ENCODE results near the gene CCDC188.

DNA sequence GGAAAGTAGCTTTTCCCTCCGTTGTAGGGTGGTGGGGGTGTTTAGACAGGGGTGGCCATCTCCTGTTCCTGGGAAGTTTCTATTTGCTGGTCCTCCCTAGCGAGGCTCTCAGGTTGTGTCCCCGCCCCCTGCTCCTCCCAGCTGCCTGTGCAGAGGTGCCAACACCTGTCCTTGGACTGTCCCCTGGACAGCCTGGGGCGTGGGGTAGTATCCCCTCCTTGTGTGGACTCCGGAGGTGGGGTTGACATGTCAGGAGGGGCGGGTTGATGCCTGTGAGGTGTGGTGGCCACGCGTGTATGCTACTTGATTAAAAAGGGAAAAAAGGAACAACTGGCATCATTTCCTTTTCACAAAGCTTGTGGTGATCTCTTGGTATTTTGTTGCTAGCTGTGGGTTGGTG, 49.2 kb downstream of the CCDC188 start:
- TF ChIP-seq, protein P1, sequence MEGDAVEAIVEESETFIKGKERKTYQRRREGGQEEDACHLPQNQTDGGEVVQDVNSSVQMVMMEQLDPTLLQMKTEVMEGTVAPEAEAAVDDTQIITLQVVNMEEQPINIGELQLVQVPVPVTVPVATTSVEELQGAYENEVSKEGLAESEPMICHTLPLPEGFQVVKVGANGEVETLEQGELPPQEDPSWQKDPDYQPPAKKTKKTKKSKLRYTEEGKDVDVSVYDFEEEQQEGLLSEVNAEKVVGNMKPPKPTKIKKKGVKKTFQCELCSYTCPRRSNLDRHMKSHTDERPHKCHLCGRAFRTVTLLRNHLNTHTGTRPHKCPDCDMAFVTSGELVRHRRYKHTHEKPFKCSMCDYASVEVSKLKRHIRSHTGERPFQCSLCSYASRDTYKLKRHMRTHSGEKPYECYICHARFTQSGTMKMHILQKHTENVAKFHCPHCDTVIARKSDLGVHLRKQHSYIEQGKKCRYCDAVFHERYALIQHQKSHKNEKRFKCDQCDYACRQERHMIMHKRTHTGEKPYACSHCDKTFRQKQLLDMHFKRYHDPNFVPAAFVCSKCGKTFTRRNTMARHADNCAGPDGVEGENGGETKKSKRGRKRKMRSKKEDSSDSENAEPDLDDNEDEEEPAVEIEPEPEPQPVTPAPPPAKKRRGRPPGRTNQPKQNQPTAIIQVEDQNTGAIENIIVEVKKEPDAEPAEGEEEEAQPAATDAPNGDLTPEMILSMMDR (conservative IDR thresholded peaks at IDR 0.05 in 1 of 2, IDR thresholded peaks at IDR 0.05 in 1 of 2; ENCODE audit: extremely low read depth in 1 of 2, insufficient read depth in 1 of 2, low read depth in 1 of 2, low read length in 2 of 2): no peak
- no peak for TF ChIP-seq EZH2 (IDR thresholded peaks at IDR 0.05; ENCODE audit: borderline replicate concordance, low read length)

All from mammary epithelial cell (primary cell).